C4-2B (cell line): ENCODE measurements around the gene RAD21L1.

Experiments
- H3K27ac ChIP-seq: fragments of 450-650 bp; 2 replicates; pipeline ENCODE4 v1.5.1; 2017
- CTCF ChIP-seq: fragments of 450-650 bp; conservative IDR thresholded peaks from 2 replicates; pipeline ENCODE4 v1.5.1; 2017; ENCODE audit warnings: mild to moderate bottlenecking
- ZFX ChIP-seq: fragments of 450-650 bp; IDR thresholded peaks from 2 replicates; pipeline ENCODE4 v1.6.1; 2017

RAD21L1 gene

GRCh38 chr20:1199212-1199873 is 26.5 kb upstream of the RAD21L1 start:
- TF ChIP-seq CTCF = no peak
- TF ChIP-seq ZFX = no peak
- no peak overlapping the region for H3K27ac ChIP-seq

GRCh38 chr20:1199964-1200363 is 25.9 kb upstream of the RAD21L1 start:
- no peak for TF ChIP-seq CTCF

GRCh38 chr20:1202762-1203504 is 22.9 kb upstream of the RAD21L1 start, which contains the start of gene C20orf202:
TSS of gene C20orf202 (plus strand) at chr20:1203454. CDS start at chr20:1203586, 132 bp downstream.
- no peak for TF ChIP-seq CTCF
- no peak for TF ChIP-seq ZFX
- H3K27ac ChIP-seq = no peak within 1 kb of the TSS

More at GRCh38 chr20:1199964-1200363, 25.9 kb upstream of the RAD21L1 start:
- H3K27ac ChIP-seq = no peak overlapping the region

- H3K27ac ChIP-seq = no peak overlapping the region
- TF ChIP-seq CTCF = no peak
- no peak for TF ChIP-seq ZFX
Measured at GRCh38 chr20:1203630-1204029, 22.2 kb upstream of the RAD21L1 start.

GRCh38 chr20:1204113-1204512 is 21.7 kb upstream of the RAD21L1 start:
- no peak for TF ChIP-seq ZFX
- TF ChIP-seq CTCF = no peak
- H3K27ac ChIP-seq = no peak overlapping the region

GRCh38 chr20:1204576-1204975 is 21.3 kb upstream of the RAD21L1 start:
- TF ChIP-seq CTCF (no peak), ZFX (no peak)
- no peak overlapping the region for H3K27ac ChIP-seq

- H3K27ac ChIP-seq = no peak overlapping the region
- TF ChIP-seq ZFX = no peak
- no peak for TF ChIP-seq CTCF
Measured at GRCh38 chr20:1205802-1206201, 20.0 kb upstream of the RAD21L1 start.
